ENCODE data around the gene ZBTB39.
"Not testable (repeated sequence)": the region's sequence is repeated elsewhere in the genome, so short reads cannot be mapped to it uniquely, and the experiment has no call there.

- TF ChIP-seq CTCF, EZH2, EZH2phosphoT487 (IDR thresholded peaks at IDR 0.05): not testable (repeated sequence)
Observed at GRCh38 chr12:56982578-56983236, 23.6 kb downstream of the ZBTB39 start.
